Lower lobe of right lung (tissue), 2 donors: Measurements from ENCODE around the gene ZNF814. TPM values are rescaled to one million over a fixed set of nuclear protein-coding genes. Genes with fewer than 3 reads are reported as not detected.
A peak's percentile ranks its signal among the peaks of the same experiment; 100 is the strongest.
"Not testable (repeated sequence)": the region's sequence is repeated elsewhere in the genome, so short reads cannot be mapped to it uniquely, and the experiment has no call there.

Experiments
- ATAC-seq, 2 donors: fragments of 200-7000 bp; cut with Tn5 transposase; one replicate each; pipeline ENCODE4 v1.9.1; 2020 to 2022; ENCODE audit warnings: mild to moderate bottlenecking in 2 of 2, moderate library complexity in 2 of 2
- DNase-seq: peaks from one replicate; pipeline ENCODE4 v3.0.0-alpha.2; 2020
- H3K27ac ChIP-seq: fragments of 200-600 bp; one replicate; pipeline ENCODE4 v1.8.0; 2022
- H3K27me3 ChIP-seq: fragments of 200-600 bp; one replicate; pipeline ENCODE4 v1.8.0; 2022; ENCODE audit warnings: low read depth
- H3K36me3 ChIP-seq: fragments of 200-600 bp; one replicate; pipeline ENCODE4 v1.8.0; 2022; ENCODE audit warnings: mild to moderate bottlenecking
- H3K4me1 ChIP-seq: fragments of 200-600 bp; one replicate; pipeline ENCODE4 v1.8.0; 2022
- H3K4me3 ChIP-seq: fragments of 200-600 bp; one replicate; pipeline ENCODE4 v1.8.0; 2022; ENCODE audit warnings: mild to moderate bottlenecking
- H3K9me3 ChIP-seq: fragments of 200-600 bp; one replicate; pipeline ENCODE4 v1.8.0; 2022
- intact Hi-C: fragments of 100-400 bp; cut with DNase I; formaldehyde crosslinking; loops from one replicate; pipeline ENCODE4 v1.11.0; 2022
- total RNA-seq: library from RNA; stranded (reverse); fragmentation: NEBNext Ultra II Directional; extraction: Animal tissue kit (Norgen Biotek cat#: 25700); gene quantifications from one replicate; pipeline ENCODE4 v1.2.1, GENCODE V29; 2021
- TF ChIP-seq, protein P1 (sequence below): fragments of 200-600 bp; IDR thresholded peaks from one replicate; pipeline ENCODE4 v1.8.0; 2022; ENCODE audit warnings: antibody characterized with exemption, mild to moderate bottlenecking
- donor health status: DM: no; HTN: yes; CAD: no; lungs with severe emphysema.

The ZNF814 gene
- total RNA-seq, 1 donor from 2014 or later, result 13.5 TPM

DNA sequence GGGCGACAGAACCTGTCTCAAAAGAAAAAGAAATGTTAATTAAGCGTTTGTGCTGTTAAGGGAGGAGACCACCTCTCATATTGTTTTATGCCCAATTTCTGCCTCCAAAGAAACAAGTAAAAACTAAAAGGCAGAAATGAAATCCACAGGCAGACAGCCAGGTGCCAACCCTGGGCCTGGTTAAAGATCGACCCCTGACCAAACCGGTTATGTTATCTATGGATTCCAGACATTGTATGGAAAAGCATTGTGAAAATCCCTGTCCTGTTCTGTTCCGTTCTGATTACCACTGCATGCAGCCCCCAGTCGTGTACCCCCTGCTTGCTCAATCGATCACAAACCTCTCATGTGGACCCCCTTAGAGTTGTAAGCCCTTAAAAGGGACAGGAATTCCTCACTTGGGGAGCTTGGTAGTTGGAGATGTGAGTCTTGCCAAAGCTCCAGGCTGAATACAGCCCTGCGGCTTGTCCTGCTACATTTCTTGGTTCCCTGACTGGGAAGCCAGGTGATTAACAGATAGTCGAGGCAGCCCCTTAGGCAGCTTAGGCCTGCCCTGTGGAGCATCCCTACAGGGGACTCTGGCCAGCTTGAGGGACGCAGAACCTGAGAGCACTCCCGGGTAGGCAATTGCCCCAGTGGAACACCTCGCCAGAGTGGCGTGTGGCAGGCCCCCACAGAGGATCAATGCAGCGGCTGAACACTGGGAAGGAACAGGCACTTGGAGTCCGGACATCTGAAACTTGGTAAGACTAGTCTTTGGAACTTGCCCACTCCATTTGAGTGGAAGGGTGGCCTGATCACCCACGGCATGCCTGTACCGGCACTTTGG is 73.4 kb downstream of the ZNF814 start:
- no peak for DNase-seq
- Histone ChIP-seq H3K9me3 (no peaks in the 10 kb centered on the region), H3K4me1 (peaks cover 34% of the 10 kb centered on the region), H3K4me3 (peak overlapping the region; percentile 88), H3K27me3 (no peaks in the 10 kb centered on the region), H3K27ac (peak overlapping the region; percentile 83), H3K36me3 (peaks cover 13% of the 10 kb centered on the region)
- intact Hi-C loops, result no loop called here
- TF ChIP-seq, protein P1, sequence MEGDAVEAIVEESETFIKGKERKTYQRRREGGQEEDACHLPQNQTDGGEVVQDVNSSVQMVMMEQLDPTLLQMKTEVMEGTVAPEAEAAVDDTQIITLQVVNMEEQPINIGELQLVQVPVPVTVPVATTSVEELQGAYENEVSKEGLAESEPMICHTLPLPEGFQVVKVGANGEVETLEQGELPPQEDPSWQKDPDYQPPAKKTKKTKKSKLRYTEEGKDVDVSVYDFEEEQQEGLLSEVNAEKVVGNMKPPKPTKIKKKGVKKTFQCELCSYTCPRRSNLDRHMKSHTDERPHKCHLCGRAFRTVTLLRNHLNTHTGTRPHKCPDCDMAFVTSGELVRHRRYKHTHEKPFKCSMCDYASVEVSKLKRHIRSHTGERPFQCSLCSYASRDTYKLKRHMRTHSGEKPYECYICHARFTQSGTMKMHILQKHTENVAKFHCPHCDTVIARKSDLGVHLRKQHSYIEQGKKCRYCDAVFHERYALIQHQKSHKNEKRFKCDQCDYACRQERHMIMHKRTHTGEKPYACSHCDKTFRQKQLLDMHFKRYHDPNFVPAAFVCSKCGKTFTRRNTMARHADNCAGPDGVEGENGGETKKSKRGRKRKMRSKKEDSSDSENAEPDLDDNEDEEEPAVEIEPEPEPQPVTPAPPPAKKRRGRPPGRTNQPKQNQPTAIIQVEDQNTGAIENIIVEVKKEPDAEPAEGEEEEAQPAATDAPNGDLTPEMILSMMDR, result no peak
- no peak for ATAC-seq

DNA sequence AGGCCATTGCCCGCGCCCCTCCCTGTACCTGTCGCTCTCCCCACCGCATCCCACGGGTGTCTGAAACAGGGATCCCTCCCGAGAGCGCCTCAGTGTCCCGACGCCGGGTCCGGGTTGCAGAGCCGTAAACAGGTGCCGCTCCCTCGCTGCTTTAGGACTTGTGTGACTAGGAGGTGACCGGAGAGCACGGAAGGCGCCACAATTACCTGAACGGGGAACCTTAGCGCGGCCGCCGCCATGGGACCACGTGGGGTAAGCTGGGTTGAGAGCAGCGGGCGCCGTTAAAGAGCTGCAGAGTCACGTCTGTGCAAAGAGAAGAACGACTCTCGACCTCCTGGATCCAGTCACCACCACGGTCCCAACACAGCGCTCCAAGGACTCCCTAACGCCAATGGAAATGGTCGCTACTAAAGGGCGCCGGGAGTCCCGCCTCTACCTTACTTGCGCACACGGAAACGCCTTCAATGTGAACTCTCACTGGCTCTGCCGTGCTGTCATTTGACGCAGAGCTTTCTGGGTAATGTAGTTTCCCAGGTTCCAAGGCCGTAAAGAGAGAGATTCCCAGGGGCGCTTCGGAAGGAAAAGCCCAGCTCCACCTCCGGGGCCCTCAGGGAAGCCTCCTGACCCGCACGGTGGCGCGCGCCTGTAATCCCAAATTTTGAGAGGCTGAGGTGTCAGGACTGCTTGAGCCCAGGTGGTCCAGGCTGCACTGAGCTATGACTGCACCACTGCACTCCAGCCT is 74.2 kb downstream of the ZNF814 start, which contains the start of gene ZNF552:
Gene ZNF552 (minus strand): TSS at position 409 of the 742 bp plus-strand sequence. CDS start 170 bp downstream, at position 239.
- intact Hi-C loops, result no loop called here

DNA sequence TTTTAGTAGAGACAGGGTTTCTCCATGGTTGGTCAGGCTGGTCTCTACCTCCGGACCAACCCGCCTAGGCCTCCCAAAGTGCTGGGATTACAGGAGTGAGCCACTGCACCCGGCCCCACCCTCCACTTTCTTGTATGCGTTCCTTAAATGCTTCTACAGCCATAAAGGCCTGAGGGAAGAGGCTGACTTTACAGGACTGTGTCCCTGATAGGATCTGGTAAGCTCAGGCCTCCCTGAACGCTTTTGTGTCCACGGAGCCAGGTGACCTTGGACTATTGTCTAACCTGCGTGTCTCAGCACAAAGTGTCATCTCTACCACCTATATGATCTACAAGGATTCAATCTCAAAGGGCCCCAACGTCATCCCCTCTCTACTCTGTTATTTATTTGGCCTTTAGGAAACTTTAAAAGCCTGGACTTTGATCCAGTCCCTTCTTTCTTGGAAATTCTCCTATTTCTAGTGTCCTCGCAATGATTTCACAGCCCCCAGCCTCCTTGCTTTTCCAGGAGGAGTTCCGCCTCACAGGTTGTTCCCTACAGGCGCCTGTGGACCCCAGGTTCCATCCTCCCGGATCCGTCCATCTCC is 74.8 kb downstream of the ZNF814 start:
- peak overlapping the region; percentile 88 for H3K4me3 ChIP-seq
- TF ChIP-seq, protein P1, result no peak
- intact Hi-C loops, result no loop called here
- ATAC-seq (peak; percentile 42 to 65), DNase-seq (no peak)
- H3K9me3 ChIP-seq, result no peaks in the 10 kb centered on the region
- H3K27me3 ChIP-seq, result no peaks in the 10 kb centered on the region
- peaks cover 28% of the 10 kb centered on the region for H3K36me3 ChIP-seq
- peaks cover 34% of the 10 kb centered on the region for H3K4me1 ChIP-seq
- peak overlapping the region; percentile 83 for H3K27ac ChIP-seq

More for the DNA sequence above, 74.2 kb downstream of the ZNF814 start, which contains the start of gene ZNF552:
- peak; percentile 90 for DNase-seq
- TF ChIP-seq, protein P1, result no peak
- peak; percentile 94 for ATAC-seq
- H3K4me3 ChIP-seq, result peak within 1 kb of the TSS; percentile 88
- peak within 1 kb of the TSS; percentile 83 for H3K27ac ChIP-seq
- no peaks in the 10 kb centered on the region for H3K27me3 ChIP-seq
- no peaks in the 10 kb centered on the region for H3K9me3 ChIP-seq
- H3K4me1 ChIP-seq, result peaks cover 31% of the 10 kb centered on the region
- H3K36me3 ChIP-seq, result peaks cover 21% of the 10 kb centered on the region

DNA sequence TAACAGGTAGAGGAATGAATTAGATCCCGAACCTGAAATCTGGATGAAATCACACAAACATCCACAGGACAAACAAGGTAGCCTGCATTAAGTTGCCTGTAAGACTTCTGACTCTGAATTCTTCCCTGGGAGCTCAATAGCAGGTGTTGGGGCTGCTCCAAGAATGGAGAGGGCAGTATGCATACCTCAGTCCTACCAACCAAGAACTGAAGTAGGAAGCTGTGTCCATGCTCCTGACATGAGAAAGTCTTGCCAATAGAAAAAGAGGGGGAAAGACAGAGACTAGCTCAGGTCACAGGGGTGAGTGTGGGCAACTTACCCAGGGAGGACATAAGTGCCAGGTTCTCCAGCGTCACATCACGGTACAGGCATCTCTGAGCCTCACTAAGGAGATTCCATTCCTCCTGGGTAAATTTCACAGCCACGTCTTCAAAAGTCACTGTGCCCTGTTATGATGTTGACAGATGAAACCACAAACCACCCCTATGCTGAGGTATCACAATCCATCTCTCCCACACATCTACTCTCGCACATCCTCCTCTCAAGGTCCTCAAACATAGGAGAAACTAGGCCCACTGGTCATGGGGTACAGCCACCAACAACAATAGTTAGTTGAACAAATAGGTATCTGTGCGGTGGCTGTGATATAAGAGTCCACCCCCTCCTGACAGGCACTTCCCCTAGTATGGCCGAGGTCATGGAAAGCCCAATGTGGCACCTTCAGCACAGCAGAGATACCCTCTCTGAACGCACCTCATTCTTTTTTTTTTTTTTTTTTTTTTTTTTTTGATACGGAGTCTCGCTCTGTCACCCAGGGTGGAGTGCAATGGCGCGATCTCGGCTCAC is 75.6 kb downstream of the ZNF814 start:
- peaks cover 33% of the 10 kb centered on the region for H3K36me3 ChIP-seq
- peak overlapping the region; percentile 83 for H3K27ac ChIP-seq
- peak in 1 of 2 donors; percentile 22 for ATAC-seq
- H3K9me3 ChIP-seq, DNase-seq, H3K27me3 ChIP-seq, intact Hi-C loops: not testable (repeated sequence)
- peaks cover 34% of the 10 kb centered on the region for H3K4me1 ChIP-seq
- H3K4me3 ChIP-seq, result peak overlapping the region; percentile 88

DNA sequence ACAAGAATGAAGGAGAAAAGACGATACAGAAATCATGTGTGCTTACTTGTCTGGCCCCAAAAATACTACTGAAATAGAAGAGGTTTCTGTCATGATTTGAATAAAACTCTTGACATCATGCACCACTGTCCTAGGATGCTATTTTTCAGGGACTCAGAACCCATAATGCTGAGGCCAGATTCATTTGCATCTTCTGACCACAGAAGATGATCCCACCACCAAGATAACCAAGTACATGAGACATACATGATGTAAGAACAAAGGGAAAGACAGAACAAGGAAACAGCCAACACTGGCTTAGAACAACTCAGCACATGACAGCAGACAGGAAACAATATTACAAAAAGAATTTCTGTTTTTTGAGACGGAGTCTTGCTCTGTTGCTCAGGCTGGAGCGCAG is 76.6 kb downstream of the ZNF814 start:
- no peak for DNase-seq
- TF ChIP-seq, protein P1, result no peak
- no peak overlapping the region for H3K4me3 ChIP-seq
- intact Hi-C loops, result no loop called here
- H3K36me3 ChIP-seq, result peaks cover 42% of the 10 kb centered on the region
- H3K9me3 ChIP-seq, result no peaks in the 10 kb centered on the region
- ATAC-seq, result no peak
- no peaks in the 10 kb centered on the region for H3K27me3 ChIP-seq
- peaks cover 34% of the 10 kb centered on the region for H3K4me1 ChIP-seq
- H3K27ac ChIP-seq, result no peak overlapping the region

DNA sequence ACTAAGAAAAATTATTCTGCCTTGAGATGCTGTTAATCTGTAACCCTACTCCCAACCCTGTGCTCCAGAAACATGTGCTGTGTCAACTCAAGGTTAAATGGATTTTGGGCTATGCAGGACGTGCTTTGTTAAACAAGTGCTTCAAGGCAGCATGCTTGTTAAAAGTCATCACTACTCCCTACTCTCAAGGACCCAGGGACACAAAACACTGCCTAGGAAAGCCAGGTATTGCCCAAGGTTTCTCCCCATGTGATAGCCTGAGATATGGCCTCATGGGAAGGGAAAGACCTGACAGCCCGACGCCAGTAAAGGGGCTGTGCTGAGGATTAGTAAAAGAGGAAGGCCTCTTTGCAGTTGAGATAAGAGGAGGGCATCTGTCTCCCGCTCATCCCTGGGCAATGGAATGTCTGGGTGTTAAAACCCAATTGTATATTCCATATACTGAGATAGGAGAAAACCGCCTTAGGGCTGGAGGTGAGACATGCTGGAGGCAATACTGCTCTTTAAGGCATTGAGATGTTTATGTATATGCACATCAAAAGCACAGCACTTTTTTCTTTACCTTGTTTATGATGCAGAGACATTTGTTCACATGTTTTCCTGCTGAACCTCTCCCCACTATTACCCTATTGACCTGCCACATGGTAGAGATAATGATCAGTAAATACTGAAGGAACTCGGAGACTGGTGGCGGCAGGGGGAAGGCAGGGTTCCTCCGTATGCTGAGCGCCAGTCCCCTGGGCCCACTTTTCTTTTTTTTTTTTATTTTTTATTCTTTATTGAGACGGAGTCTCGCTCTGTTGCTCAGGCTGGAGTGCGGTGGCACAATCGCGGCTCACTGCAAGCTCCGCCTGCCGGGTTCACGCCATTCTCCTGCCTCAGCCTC is 78.2 kb downstream of the ZNF814 start:
- H3K4me3 ChIP-seq, H3K27me3 ChIP-seq, intact Hi-C loops, H3K9me3 ChIP-seq, ATAC-seq, H3K27ac ChIP-seq, DNase-seq: not testable (repeated sequence)
- H3K36me3 ChIP-seq, result peaks cover 42% of the 10 kb centered on the region
- peaks cover 37% of the 10 kb centered on the region for H3K4me1 ChIP-seq
